ENCODE data around the gene NECTIN2.

- TF ChIP-seq CTCF (IDR thresholded peaks at IDR 0.05; ENCODE audit: poor library complexity) (no peak), EZH2phosphoT487 (IDR thresholded peaks at IDR 0.05; ENCODE audit: low read depth, severe bottlenecking, unreplicated experiment) (no peak)
Observed at GRCh38 chr19:44925114-44925891, 79.2 kb downstream of the NECTIN2 start.

Measured in hepatocyte (in vitro differentiated cells).